Ovary (tissue), 9 donors: ENCODE results near the gene AK3. TPM values are rescaled to one million over a fixed set of nuclear protein-coding genes. Genes with fewer than 3 reads are reported as not detected.

Experiments used
- DNase-seq, 5 donors: peaks; one replicate each; pipeline ENCODE4 v3.0.0-alpha.2; 2019 to 2020
- H3K27ac ChIP-seq, 2 donors: fragments of 200-600 bp; one replicate each; pipeline versions ENCODE4 v1.5.1 to v1.8.0; 2019 to 2022
- H3K27me3 ChIP-seq: fragments of 200-600 bp; one replicate; pipeline ENCODE4 v1.8.0; 2022
- H3K36me3 ChIP-seq: fragments of 200-600 bp; sonication (generic); one replicate; pipeline ENCODE4 v1.5.1; 2019
- H3K4me1 ChIP-seq: one replicate; pipeline ENCODE4 v1.8.1; 2013; ENCODE audit warnings: mild to moderate bottlenecking, moderate library complexity; ENCODE audit not compliant: insufficient read depth
- H3K4me3 ChIP-seq: fragments of 200-600 bp; sonication (generic); one replicate; pipeline ENCODE4 v1.5.1; 2017
- H3K9me3 ChIP-seq, 2 donors: fragments of 200-600 bp in 1 of 2; sonication (generic) in 1 of 2; one replicate each; pipeline versions ENCODE4 v1.5.1 to v1.8.1; 2013 to 2019; ENCODE audit warnings: mild to moderate bottlenecking in 1 of 2, moderate library complexity in 1 of 2
- CTCF ChIP-seq, 3 donors: fragments of 450-650 bp in 2 of 3; fragments of 200-600 bp in 1 of 3; IDR thresholded peaks; one replicate each; pipeline versions ENCODE4 v1.5.1 to v1.8.0; 2016 to 2022; ENCODE audit warnings: antibody characterized with exemption in 3 of 3, mild to moderate bottlenecking in 1 of 3
- EP300 ChIP-seq: sonication (generic); formaldehyde crosslinking; IDR thresholded peaks from one replicate; pipeline ENCODE4 v1.6.1; 2017; ENCODE audit warnings: antibody characterized with exemption
- POLR2A ChIP-seq: fragments of 450-650 bp; IDR thresholded peaks from one replicate; pipeline ENCODE4 v1.6.1; 2017; ENCODE audit warnings: antibody characterized with exemption, mild to moderate bottlenecking, moderate library complexity
- WGBS, 3 donors: extraction: QIAGEN DNeasy Blood & Tissue Kit in 1 of 3; methylation state at CpG; one replicate each; pipeline versions ENCODE4 v1.1.5 to v1.1.7; 2013 to 2017; 5-methylcytosine and 5-hydroxymethylcytosine counted together
- intact Hi-C, 4 donors: fragments of 100-400 bp; cut with DNase I; formaldehyde crosslinking; loops; one replicate each; pipeline versions ENCODE4 v1.11.0 to v1.15.1; 2022 to 2023
- polyA plus RNA-seq, 2 donors: library from polyadenylated mRNA; stranded (reverse); fragments of 200-250 nt in 1 of 2; fragments of 350-450 nt in 1 of 2; fragmentation: Illumina TruSeq in 1 of 2; extraction: RNeasy Lipid Tissue Mini Kit (QIAGEN cat#74804) in 1 of 2; gene quantifications; one replicate each; pipeline ENCODE4 v1.2.3, GENCODE V29; 2013 to 2014
- total RNA-seq, 7 donors: library from RNA; depleted of rRNA in 2 of 7; stranded (reverse); fragments of >200 nt in 2 of 7; fragmentation: NEBNext Ultra II Directional in 3 of 7; extraction: Animal tissue kit (Norgen Biotek cat#: 25700) in 3 of 7; gene quantifications; one replicate each; pipeline versions ENCODE4 v1.1.0 to v1.2.4, GENCODE V29; 2016 to 2023
- donor health status: DM: no; HTN: no; CAD: no; lungs with moderate emphysema.
- donor health status: DM: no; HTN: no; CAD: no.
- donor health status: Bipolar disorder and iron deficiency.
- donor health status: DM: yes; HTN: yes; CAD: no.
- donor health status: DM: no; HTN: no; CAD: no.
- donor health status: DM: yes; HTN: yes; CAD: no.

The AK3 gene
- total and polyA plus RNA-seq, 9 donors, result 49.8 to 88.7 (median 59.5) TPM

- WGBS, 3 donors, result 91 to 98% (median 98%) methylated on average over 1 of the region's 1 CpG
- Histone ChIP-seq H3K36me3 (no peaks in the 10 kb centered on the region), H3K27me3 (no peaks in the 10 kb centered on the region), H3K27ac (no peak overlapping the region), H3K9me3 (no peaks in the 10 kb centered on the region), H3K4me1 (peaks cover 11% of the 10 kb centered on the region), H3K4me3 (no peak overlapping the region)
- intact Hi-C loops, result no loop called here
- no peak for DNase-seq
- no peak for TF ChIP-seq EP300
- no peak for TF ChIP-seq CTCF (IDR thresholded peaks at IDR 0.05)
- no peak for TF ChIP-seq POLR2A
Measured at GRCh38 chr9:4732890-4733289, 8.1 kb downstream of the AK3 start.

GRCh38 chr9:4727593-4727992 is 13.4 kb downstream of the AK3 start:
- DNase-seq, result no peak

DNA sequence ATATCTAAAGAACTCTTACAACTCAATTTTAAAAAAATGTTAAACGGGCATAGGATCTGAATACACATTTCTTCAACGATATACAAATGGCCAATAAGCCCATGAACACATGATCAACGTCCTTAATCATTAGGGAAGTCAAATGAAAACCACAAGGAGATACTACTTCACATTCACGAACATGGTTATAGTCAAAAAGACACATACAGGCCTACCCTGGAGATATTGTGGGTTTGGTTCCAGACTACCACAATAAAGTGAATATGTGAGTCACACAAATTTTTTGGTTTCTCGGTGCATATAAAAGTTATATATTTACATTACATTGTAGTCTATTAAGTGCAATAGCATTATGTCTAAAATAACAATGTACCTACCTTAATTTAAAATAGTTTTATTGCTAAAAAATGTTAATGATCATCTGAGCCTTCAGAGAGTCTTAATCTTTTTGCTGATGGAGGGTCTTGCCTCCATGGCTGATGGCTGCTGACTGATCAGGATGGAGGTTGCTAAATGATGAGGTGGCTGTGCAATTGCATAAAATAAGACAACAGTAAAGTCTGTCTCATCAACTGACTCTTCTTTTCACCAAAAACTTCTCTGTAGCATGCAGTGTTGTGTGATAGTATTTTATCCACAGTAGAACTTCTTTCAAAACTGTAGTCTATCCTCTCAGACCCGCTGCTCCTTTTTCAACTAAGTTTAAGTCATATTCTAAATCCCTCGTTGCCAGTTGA is 15.1 kb downstream of the AK3 start:
- Histone ChIP-seq H3K36me3 (no peaks in the 10 kb centered on the region), H3K9me3 (no peaks in the 10 kb centered on the region), H3K4me3 (no peak overlapping the region), H3K27me3 (no peaks in the 10 kb centered on the region), H3K27ac (no peak overlapping the region), H3K4me1 (peaks cover 4% of the 10 kb centered on the region)
- intact Hi-C loops, result no loop called here
- TF ChIP-seq EP300, result no peak
- no peak for TF ChIP-seq CTCF (IDR thresholded peaks at IDR 0.05)
- no peak for DNase-seq
- WGBS, 3 donors, result 82 to 90% (median 82%) methylated on average over 7 of the region's 7 CpGs

More at GRCh38 chr9:4727593-4727992, 13.4 kb downstream of the AK3 start:
- 11 to 32% (median 20%) methylated on average over 1 of the region's 1 CpG for WGBS, 3 donors
- intact Hi-C loops, result no loop called here
- Histone ChIP-seq H3K4me3 (no peak overlapping the region), H3K9me3 (no peaks in the 10 kb centered on the region), H3K36me3 (no peaks in the 10 kb centered on the region), H3K4me1 (peaks cover 4% of the 10 kb centered on the region), H3K27me3 (no peaks in the 10 kb centered on the region), H3K27ac (no peak overlapping the region)
- TF ChIP-seq EP300 (no peak), CTCF (IDR thresholded peaks at IDR 0.05) (no peak), POLR2A (no peak)

GRCh38 chr9:4721736-4722135 is 19.3 kb downstream of the AK3 start:
- no peaks in the 10 kb centered on the region for H3K9me3 ChIP-seq
- TF ChIP-seq EP300, result no peak
- no peak for TF ChIP-seq POLR2A
- TF ChIP-seq CTCF (IDR thresholded peaks at IDR 0.05), result no peak
- 96 to 97% (median 96%) methylated on average over 4 of the region's 4 CpGs for WGBS, 3 donors
- no peak for DNase-seq
- peaks cover under 1% of the 10 kb centered on the region for H3K4me1 ChIP-seq
- H3K27ac ChIP-seq, result no peak overlapping the region
- no peaks in the 10 kb centered on the region for H3K27me3 ChIP-seq
- no peak overlapping the region for H3K4me3 ChIP-seq
- intact Hi-C loops, result no loop called here
- H3K36me3 ChIP-seq, result no peaks in the 10 kb centered on the region
